ENCODE data around the gene LRRC37A3. TPM values are rescaled to one million over a fixed set of nuclear protein-coding genes. Genes with fewer than 3 reads are reported as not detected.
A peak's percentile ranks its signal among the peaks of the same experiment; 100 is the strongest.
"Not testable (repeated sequence)": the region's sequence is repeated elsewhere in the genome, so short reads cannot be mapped to it uniquely, and the experiment has no call there.

LRRC37A3 gene
- total RNA-seq, 4 donors from 2014 or later, result 3.9 to 24.3 (median 5.9) TPM

GRCh38 chr17:64837018-64837761 is 82.1 kb downstream of the LRRC37A3 start:
- H3K36me3 ChIP-seq, H3K27me3 ChIP-seq, H3K9me3 ChIP-seq: not testable (repeated sequence)
- 0% methylated on average over 11 of the region's 56 CpGs for WGBS
- Histone ChIP-seq H3K4me3 (peak overlapping the region; percentile 71), H3K4me1 (peaks cover 31% of the 10 kb centered on the region), H3K27ac (peak overlapping the region; percentile 88)
- peak; percentile 91 to 92 for DNase-seq (ENCODE audit: low spot score in 2 of 2)
- TF ChIP-seq POLR2A (IDR thresholded peaks at IDR 0.05), result peak; percentile 55 to 90
- peak in 1 of 3 donors; percentile 12 for TF ChIP-seq POLR2AphosphoS5 (IDR thresholded peaks at IDR 0.05)

- WGBS, result 1% methylated on average over 26 of the region's 32 CpGs
- not testable (repeated sequence) for H3K27me3 ChIP-seq, H3K9me3 ChIP-seq, H3K36me3 ChIP-seq
- Histone ChIP-seq H3K4me3 (peak overlapping the region; percentile 71), H3K4me1 (peaks cover 31% of the 10 kb centered on the region), H3K27ac (peak overlapping the region; percentile 88)
- DNase-seq (ENCODE audit: low spot score in 2 of 2), result peak in 1 of 2 donors; percentile 74
These were observed 82.7 kb downstream of the LRRC37A3 start for GRCh38 chr17:64836623-64837017.

DNA sequence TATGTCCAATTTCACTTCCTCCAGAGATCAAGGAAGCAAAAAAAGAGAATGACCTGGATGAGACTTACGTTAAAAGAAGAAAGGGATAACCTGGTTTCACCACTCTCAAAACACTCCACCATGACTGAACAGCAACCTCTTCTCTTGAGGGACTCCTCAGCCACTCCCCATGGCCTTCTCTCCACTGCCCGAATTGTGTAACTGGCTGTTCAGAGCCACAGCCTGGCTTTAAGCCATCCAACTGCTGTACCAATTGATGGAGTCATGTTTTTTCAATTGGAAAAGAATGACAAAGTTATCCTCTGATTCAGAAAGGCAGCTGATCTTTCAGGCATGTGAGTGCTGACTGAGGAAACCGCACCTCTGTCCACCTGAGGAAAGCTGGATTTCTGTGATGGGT is 85.2 kb downstream of the LRRC37A3 start:
- peak overlapping the region; percentile 69 for H3K27ac ChIP-seq
- 40% methylated on average over 3 of the region's 3 CpGs for WGBS
- TF ChIP-seq POLR2AphosphoS5 (IDR thresholded peaks at IDR 0.05), result peak in 1 of 3 donors; percentile 47
- H3K4me1 ChIP-seq, result peaks cover 51% of the 10 kb centered on the region
- H3K9me3 ChIP-seq, H3K4me3 ChIP-seq, H3K27me3 ChIP-seq, H3K36me3 ChIP-seq: not testable (repeated sequence)
- DNase-seq (ENCODE audit: low spot score in 2 of 2), result peak in 1 of 2 donors; percentile 76

- peaks cover 37% of the 10 kb centered on the region for H3K4me1 ChIP-seq
- not testable (repeated sequence) for H3K9me3 ChIP-seq; H3K4me3 ChIP-seq; H3K27ac ChIP-seq; H3K27me3 ChIP-seq; H3K36me3 ChIP-seq; DNase-seq (ENCODE audit: low spot score in 2 of 2)
- WGBS, result 73% methylated on average over 1 of the region's 1 CpG
These were observed 88.6 kb downstream of the LRRC37A3 start for GRCh38 chr17:64830631-64831040.

GRCh38 chr17:64829824-64830630 is 89.3 kb downstream of the LRRC37A3 start:
- H3K4me1 ChIP-seq, result peaks cover 31% of the 10 kb centered on the region
- 55% methylated on average over 3 of the region's 12 CpGs for whole genome bisulfite sequencing
- H3K9me3 ChIP-seq; H3K27ac ChIP-seq; H3K36me3 ChIP-seq; DNase-seq (ENCODE audit: low spot score in 2 of 2); H3K4me3 ChIP-seq; H3K27me3 ChIP-seq: not testable (repeated sequence)

DNA sequence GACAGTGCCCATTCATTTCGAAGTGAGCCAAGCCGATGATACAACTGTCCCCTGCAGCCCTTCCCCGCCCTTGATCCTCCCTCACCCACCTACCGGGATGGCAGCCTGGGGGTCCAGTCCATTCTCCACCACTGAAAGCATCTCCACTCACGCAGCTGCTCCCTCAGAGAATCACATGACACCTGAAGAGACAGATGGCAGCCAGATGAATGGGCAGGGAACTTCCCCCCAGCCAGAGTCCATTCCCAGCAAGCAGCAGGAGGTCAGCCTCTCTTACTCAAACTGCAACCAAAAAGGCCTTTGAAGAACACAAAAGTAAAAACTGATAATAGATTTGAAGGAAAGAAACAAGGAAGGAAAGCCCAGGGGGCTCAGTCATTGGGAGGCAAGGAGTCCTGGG is 90.2 kb downstream of the LRRC37A3 start:
- H3K27ac ChIP-seq; H3K4me3 ChIP-seq; H3K9me3 ChIP-seq; DNase-seq (ENCODE audit: low spot score in 2 of 2); H3K27me3 ChIP-seq: not testable (repeated sequence)
- Histone ChIP-seq H3K4me1 (peaks cover 23% of the 10 kb centered on the region), H3K36me3 (peaks cover 13% of the 10 kb centered on the region)
- WGBS, result 79% methylated on average over 5 of the region's 5 CpGs

GRCh38 chr17:64818904-64819303 is 100.4 kb downstream of the LRRC37A3 start:
- not testable (repeated sequence) for H3K27me3 ChIP-seq; H3K9me3 ChIP-seq; H3K4me3 ChIP-seq; H3K27ac ChIP-seq; DNase-seq (ENCODE audit: low spot score in 2 of 2)
- peaks cover 66% of the 10 kb centered on the region for H3K36me3 ChIP-seq
- 90% methylated on average over 5 of the region's 5 CpGs for WGBS
- H3K4me1 ChIP-seq, result peaks cover 11% of the 10 kb centered on the region

DNA sequence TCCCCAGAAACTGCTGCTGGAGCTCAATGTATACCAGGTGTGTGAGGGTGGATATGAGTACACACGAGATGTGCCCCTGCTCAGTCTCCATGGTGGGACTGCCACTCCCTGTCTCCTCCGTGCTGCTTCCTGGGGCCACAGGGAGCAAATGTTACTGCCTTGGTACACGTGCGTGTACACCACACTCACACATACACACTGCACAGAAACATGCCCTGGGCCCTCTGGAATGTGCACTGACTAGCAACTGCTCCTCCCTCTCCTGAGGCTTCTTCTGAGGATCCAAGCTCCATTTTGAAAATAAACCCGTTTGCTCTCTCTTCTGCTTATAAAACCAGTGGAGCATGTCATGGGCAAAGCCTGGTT is 103.5 kb downstream of the LRRC37A3 start:
- Histone ChIP-seq H3K27ac (peak overlapping the region; percentile 71), H3K36me3 (peaks cover 38% of the 10 kb centered on the region), H3K4me1 (peaks cover 11% of the 10 kb centered on the region)
- 54% methylated on average over 4 of the region's 5 CpGs for WGBS
- H3K9me3 ChIP-seq; DNase-seq (ENCODE audit: low spot score in 2 of 2); H3K27me3 ChIP-seq; H3K4me3 ChIP-seq: not testable (repeated sequence)

GRCh38 chr17:64814993-64815832 is 104.1 kb downstream of the LRRC37A3 start:
- DNase-seq (ENCODE audit: low spot score in 2 of 2), result peak in 1 of 2 donors; percentile 37
- 49% methylated on average over 6 of the region's 12 CpGs for whole genome bisulfite sequencing
- Histone ChIP-seq H3K36me3 (peaks cover 32% of the 10 kb centered on the region), H3K4me1 (peaks cover 11% of the 10 kb centered on the region), H3K27ac (peak overlapping the region; percentile 71)
- H3K27me3 ChIP-seq, H3K9me3 ChIP-seq, H3K4me3 ChIP-seq: not testable (repeated sequence)

Data from suprapubic skin (tissue), 4 donors.